Testis (tissue), 3 donors: ENCODE measurements around the gene NCKAP5. TPM values are rescaled to one million over a fixed set of nuclear protein-coding genes. Genes with fewer than 3 reads are reported as not detected.

Experiments
- DNase-seq: peaks from one replicate; pipeline ENCODE4 v3.0.0-alpha.2; 2019
- H3K27ac ChIP-seq, 2 donors: fragments of 200-600 bp; sonication (generic); one replicate each; pipeline ENCODE4 v1.5.1; 2019
- H3K27me3 ChIP-seq: fragments of 200-600 bp; sonication (generic); one replicate; pipeline ENCODE4 v1.5.1; 2019
- H3K36me3 ChIP-seq: fragments of 200-600 bp; sonication (generic); one replicate; pipeline ENCODE4 v1.5.1; 2017; ENCODE audit warnings: low read depth; ENCODE audit errors: missing control alignments
- H3K4me1 ChIP-seq: fragments of 200-600 bp; sonication (generic); one replicate; pipeline ENCODE4 v1.5.1; 2019
- H3K4me3 ChIP-seq, 2 donors: fragments of 200-600 bp; sonication (generic); one replicate each; pipeline ENCODE4 v1.5.1; 2017 to 2019
- H3K9me3 ChIP-seq: fragments of 200-600 bp; sonication (generic); one replicate; pipeline ENCODE4 v1.5.1; 2017
- CTCF ChIP-seq, 3 experiments: fragments of 450-650 bp in 2 of 3; fragments of 200-600 bp in 1 of 3; sonication (generic) in 1 of 3; IDR thresholded peaks; one replicate each; pipeline ENCODE4 v1.5.1; 2016 to 2019; ENCODE audit warnings: antibody characterized with exemption in 3 of 3, mild to moderate bottlenecking in 2 of 3, moderate library complexity in 1 of 3
- POLR2A ChIP-seq: fragments of 450-650 bp; IDR thresholded peaks from one replicate; pipeline ENCODE4 v1.6.1; 2017; ENCODE audit warnings: antibody characterized with exemption, mild to moderate bottlenecking, moderate library complexity
- WGBS, 2 donors: methylation state at CpG; one replicate each; pipeline ENCODE4 v1.1.5; 2018; 5-methylcytosine and 5-hydroxymethylcytosine counted together
- intact Hi-C: fragments of 100-400 bp; cut with DNase I; formaldehyde crosslinking; loops from one replicate; pipeline ENCODE4 v1.15.1; 2023; ENCODE audit warnings: low total_unique reads
- polyA plus RNA-seq: library from polyadenylated mRNA; stranded (reverse); fragments of 350-450 nt; fragmentation: Illumina TruSeq; extraction: RNeasy Lipid Tissue Mini Kit (QIAGEN cat#74804); gene quantifications from one replicate; pipeline ENCODE4 v1.2.3, GENCODE V29; 2014; ENCODE audit warnings: low read depth, low replicate concordance; ENCODE audit not compliant: insufficient read depth
- total RNA-seq, 2 donors: library from RNA; depleted of rRNA; stranded (reverse); fragments of >200 nt; gene quantifications; one replicate each; pipeline ENCODE4 v1.2.3, GENCODE V29; 2016

The NCKAP5 gene
- total and polyA plus RNA-seq, 3 donors from 2014 or later = 3.0 to 7.6 (median 6.3) TPM

- no peak for TF ChIP-seq CTCF (IDR thresholded peaks at IDR 0.05)
- no peak for TF ChIP-seq POLR2A
- Histone ChIP-seq H3K4me1 (peaks cover 12% of the 10 kb centered on the region), H3K27ac (no peak overlapping the region), H3K27me3 (no peaks in the 10 kb centered on the region), H3K9me3 (no peaks in the 10 kb centered on the region), H3K36me3 (no peaks in the 10 kb centered on the region), H3K4me3 (no peak overlapping the region)
- WGBS, 2 donors = 91% methylated on average over 4 of the region's 4 CpGs
- intact Hi-C loops = no loop called here
- no peak for DNase-seq
These were observed 5.7 kb downstream of the NCKAP5 start for GRCh38 chr2:133562558-133562957.

GRCh38 chr2:133561045-133561852 is 7.0 kb downstream of the NCKAP5 start:
- peaks cover 2% of the 10 kb centered on the region for H3K4me1 ChIP-seq
- intact Hi-C loops = no loop called here
- H3K9me3 ChIP-seq = no peaks in the 10 kb centered on the region
- 46 to 57% methylated on average over 3 of the region's 3 CpGs for WGBS, 2 donors
- H3K27me3 ChIP-seq = no peaks in the 10 kb centered on the region
- TF ChIP-seq CTCF (IDR thresholded peaks at IDR 0.05) = peak; percentile 52 to 75 (median 68)
- no peak for TF ChIP-seq POLR2A
- peak; percentile 71 for DNase-seq
- H3K4me3 ChIP-seq = no peak overlapping the region
- no peak overlapping the region for H3K27ac ChIP-seq
- no peaks in the 10 kb centered on the region for H3K36me3 ChIP-seq

GRCh38 chr2:133557614-133558013 is 10.6 kb downstream of the NCKAP5 start:
- no peak for TF ChIP-seq POLR2A
- TF ChIP-seq CTCF (IDR thresholded peaks at IDR 0.05) = no peak
- H3K36me3 ChIP-seq = no peaks in the 10 kb centered on the region
- intact Hi-C loops = no loop called here
- no peak overlapping the region for H3K4me3 ChIP-seq
- no peaks in the 10 kb centered on the region for H3K27me3 ChIP-seq
- no peak overlapping the region for H3K27ac ChIP-seq
- H3K4me1 ChIP-seq = peaks cover 2% of the 10 kb centered on the region
- no peak for DNase-seq
- WGBS, 2 donors = 54 to 67% methylated on average over 2 to 3 of the region's 3 CpGs
- no peaks in the 10 kb centered on the region for H3K9me3 ChIP-seq

- Histone ChIP-seq H3K4me3 (no peak overlapping the region), H3K36me3 (no peaks in the 10 kb centered on the region), H3K27ac (no peak overlapping the region), H3K27me3 (no peaks in the 10 kb centered on the region), H3K4me1 (peaks cover 2% of the 10 kb centered on the region), H3K9me3 (no peaks in the 10 kb centered on the region)
- no peak for DNase-seq
- intact Hi-C loops = no loop called here
- TF ChIP-seq POLR2A (no peak), CTCF (IDR thresholded peaks at IDR 0.05) (no peak)
- 94 to 96% methylated on average over 2 of the region's 2 CpGs for WGBS, 2 donors
These were observed 14.3 kb downstream of the NCKAP5 start for GRCh38 chr2:133553838-133554408.
